ENCODE measurements around the gene KAZN.
"Not testable (repeated sequence)": the region's sequence is repeated elsewhere in the genome, so short reads cannot be mapped to it uniquely, and the experiment has no call there.

Gene KAZN

DNA sequence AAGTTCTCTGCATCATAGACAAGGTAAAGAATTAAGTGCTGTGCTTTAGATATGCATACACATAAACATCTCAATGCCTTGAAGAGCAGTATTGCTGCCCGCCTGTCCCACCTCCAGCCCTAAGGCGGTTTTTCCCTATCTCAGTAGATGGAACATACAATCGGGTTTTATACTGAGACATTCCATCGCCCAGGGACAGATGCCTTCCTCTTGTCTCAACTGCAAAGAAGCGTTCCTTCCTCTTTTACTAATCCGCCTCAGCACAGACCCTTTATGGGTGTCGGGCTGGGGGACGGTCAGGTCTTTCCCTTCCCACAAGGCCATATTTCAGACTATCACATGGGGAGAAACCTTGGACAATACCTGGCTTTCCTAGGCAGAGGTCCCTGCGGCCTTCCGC is 537.1 kb downstream of the KAZN start:
- not testable (repeated sequence) for H3K4me3 ChIP-seq (ENCODE audit: low read length in 2 of 2); H3K9ac ChIP-seq (ENCODE audit: low read depth in 1 of 2, low read length in 2 of 2); H3K27ac ChIP-seq (ENCODE audit: low read depth in 2 of 2, low read length in 2 of 2); H3K36me3 ChIP-seq (ENCODE audit: control insufficient read depth in 2 of 2, insufficient read depth in 2 of 2, low read length in 2 of 2); H3K4me1 ChIP-seq (ENCODE audit: control insufficient read depth in 2 of 2, insufficient read depth in 2 of 2, low read length in 2 of 2); H3K27me3 ChIP-seq (ENCODE audit: control insufficient read depth in 2 of 2, insufficient read depth in 2 of 2, low read length in 2 of 2); H3K9me3 ChIP-seq (ENCODE audit: control insufficient read depth in 2 of 2, low read length in 2 of 2)

DNA sequence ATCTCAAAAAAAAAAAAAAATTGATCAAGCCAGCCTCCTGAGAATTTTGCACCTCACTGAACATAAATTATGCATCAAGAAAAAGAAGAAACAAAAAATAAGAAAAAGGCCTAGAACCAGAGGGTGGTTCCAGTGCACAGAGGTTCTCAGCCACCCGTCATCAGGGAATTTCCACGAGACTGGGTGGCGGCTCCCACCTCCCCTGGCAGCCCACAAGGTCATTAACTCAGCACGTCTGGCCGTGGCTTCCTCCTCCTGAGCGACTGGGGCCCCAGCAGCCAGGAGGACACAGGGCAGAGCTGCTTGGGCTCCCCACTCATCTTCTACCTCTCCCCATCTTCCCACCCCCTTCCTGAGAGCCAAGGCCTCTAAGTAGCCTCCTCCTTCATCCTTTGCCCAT is 539.3 kb downstream of the KAZN start:
- Histone ChIP-seq H3K27me3 (ENCODE audit: control insufficient read depth in 2 of 2, insufficient read depth in 2 of 2, low read length in 2 of 2) (no peaks in the 10 kb centered on the region), H3K27ac (ENCODE audit: low read depth in 2 of 2, low read length in 2 of 2) (no peak overlapping the region)

DNA sequence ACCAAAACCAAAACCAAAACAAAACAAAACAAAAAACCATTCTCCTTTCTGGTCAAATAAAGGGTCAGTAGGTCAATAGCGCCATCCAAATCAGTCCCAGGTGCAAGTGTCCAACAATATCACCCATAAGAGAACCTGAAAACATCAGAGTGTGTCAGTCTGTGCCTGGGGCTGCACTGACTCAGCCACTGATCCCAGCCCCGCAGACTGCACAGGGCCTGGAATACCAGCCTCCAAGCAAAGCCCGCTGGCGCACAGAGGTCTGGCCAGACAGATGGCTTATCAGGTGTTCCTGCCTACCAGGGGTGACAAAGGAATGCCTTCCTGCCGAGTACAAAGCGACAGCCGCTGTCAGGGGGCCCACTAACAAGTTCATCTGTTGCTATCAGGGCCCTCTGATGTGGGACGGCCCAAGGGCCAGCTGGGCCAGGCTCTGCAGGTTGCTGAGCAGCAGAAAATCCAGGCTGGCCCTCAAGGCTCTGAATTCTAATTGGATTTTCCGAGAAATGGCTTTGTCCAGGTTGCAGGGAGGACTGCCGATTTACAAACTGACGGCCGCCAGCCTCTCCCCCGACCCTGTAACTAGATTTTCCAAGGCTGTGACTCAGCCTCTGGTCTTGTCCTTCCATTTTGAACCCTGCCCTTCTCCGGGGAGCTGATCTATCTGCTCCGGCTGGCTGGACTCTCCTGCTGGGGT is 541.3 kb downstream of the KAZN start:
- H3K4me1 ChIP-seq (ENCODE audit: control insufficient read depth in 2 of 2, insufficient read depth in 2 of 2, low read length in 2 of 2) = no peaks in the 10 kb centered on the region
- H3K27ac ChIP-seq (ENCODE audit: low read depth in 2 of 2, low read length in 2 of 2) = no peak overlapping the region
- no peak overlapping the region for H3K4me3 ChIP-seq (ENCODE audit: low read length in 2 of 2)

More for the DNA sequence above, 539.3 kb downstream of the KAZN start:
- no peaks in the 10 kb centered on the region for H3K36me3 ChIP-seq (ENCODE audit: control insufficient read depth in 2 of 2, insufficient read depth in 2 of 2, low read length in 2 of 2)
- no peaks in the 10 kb centered on the region for H3K9me3 ChIP-seq (ENCODE audit: control insufficient read depth in 2 of 2, low read length in 2 of 2)
- no peaks in the 10 kb centered on the region for H3K4me1 ChIP-seq (ENCODE audit: control insufficient read depth in 2 of 2, insufficient read depth in 2 of 2, low read length in 2 of 2)
- no peak overlapping the region for H3K9ac ChIP-seq (ENCODE audit: low read depth in 1 of 2, low read length in 2 of 2)
- no peak overlapping the region for H3K4me3 ChIP-seq (ENCODE audit: low read length in 2 of 2)

DNA sequence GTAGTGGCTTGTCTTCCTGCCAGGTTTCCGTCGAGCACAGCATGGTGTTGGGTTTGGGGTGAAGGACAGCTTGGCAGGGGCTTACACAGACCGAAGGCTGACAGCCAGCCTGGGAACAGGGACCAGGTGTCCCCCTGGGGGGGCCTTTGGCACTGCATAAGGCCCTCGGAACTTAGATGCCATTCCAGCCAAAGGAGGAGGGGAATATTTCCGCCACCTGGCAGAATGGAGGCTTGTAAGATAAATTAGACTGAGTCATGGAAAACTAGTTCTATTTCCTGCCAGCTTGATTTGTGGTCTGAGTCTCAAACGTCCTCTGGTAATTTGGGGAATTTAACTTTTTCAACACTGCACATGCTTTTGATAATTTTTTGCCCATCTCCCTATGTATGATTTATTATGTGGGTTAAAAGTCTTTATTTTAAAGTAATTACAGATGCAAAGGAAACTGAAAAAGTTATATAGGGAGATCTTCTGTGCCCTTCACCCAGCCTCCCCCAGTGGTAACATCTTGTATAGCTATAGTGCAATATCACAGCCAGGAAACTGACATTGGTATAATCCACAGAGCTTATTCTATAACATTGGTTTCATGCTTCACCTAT is 543.6 kb downstream of the KAZN start:
- Histone ChIP-seq H3K36me3 (ENCODE audit: control insufficient read depth in 2 of 2, insufficient read depth in 2 of 2, low read length in 2 of 2) (no peaks in the 10 kb centered on the region), H3K27ac (ENCODE audit: low read depth in 2 of 2, low read length in 2 of 2) (no peak overlapping the region), H3K27me3 (ENCODE audit: control insufficient read depth in 2 of 2, insufficient read depth in 2 of 2, low read length in 2 of 2) (no peaks in the 10 kb centered on the region), H3K4me1 (ENCODE audit: control insufficient read depth in 2 of 2, insufficient read depth in 2 of 2, low read length in 2 of 2) (no peaks in the 10 kb centered on the region), H3K4me3 (ENCODE audit: low read length in 2 of 2) (no peak overlapping the region), H3K9me3 (ENCODE audit: control insufficient read depth in 2 of 2, low read length in 2 of 2) (no peaks in the 10 kb centered on the region), H3K9ac (ENCODE audit: low read depth in 1 of 2, low read length in 2 of 2) (no peak overlapping the region)

More for the DNA sequence above, 541.3 kb downstream of the KAZN start:
- Histone ChIP-seq H3K27me3 (ENCODE audit: control insufficient read depth in 2 of 2, insufficient read depth in 2 of 2, low read length in 2 of 2) (no peaks in the 10 kb centered on the region), H3K9me3 (ENCODE audit: control insufficient read depth in 2 of 2, low read length in 2 of 2) (no peaks in the 10 kb centered on the region), H3K36me3 (ENCODE audit: control insufficient read depth in 2 of 2, insufficient read depth in 2 of 2, low read length in 2 of 2) (no peaks in the 10 kb centered on the region), H3K9ac (ENCODE audit: low read depth in 1 of 2, low read length in 2 of 2) (no peak overlapping the region)

DNA sequence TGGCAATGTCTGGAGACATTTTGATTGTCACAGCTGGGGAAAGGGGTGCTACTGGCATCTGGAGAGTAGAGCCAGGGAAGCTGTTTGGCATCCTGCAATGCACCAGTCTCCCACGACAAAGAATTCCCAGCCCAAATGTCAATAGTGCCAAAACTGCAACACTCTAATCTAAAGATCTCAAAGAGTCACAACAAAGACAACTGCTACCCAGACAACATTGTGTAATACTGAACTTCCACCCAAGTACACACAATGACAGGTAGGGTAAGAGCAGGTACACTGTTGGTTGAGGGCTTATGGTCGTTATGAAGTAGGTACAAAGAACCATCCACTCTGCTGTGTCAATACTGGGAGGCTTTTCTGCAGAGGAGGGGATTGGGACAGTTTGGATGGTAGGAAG is 546.8 kb downstream of the KAZN start:
- H3K4me3 ChIP-seq (ENCODE audit: low read length in 2 of 2) = no peak overlapping the region
- H3K9me3 ChIP-seq (ENCODE audit: control insufficient read depth in 2 of 2, low read length in 2 of 2) = no peaks in the 10 kb centered on the region
- H3K4me1 ChIP-seq (ENCODE audit: control insufficient read depth in 2 of 2, insufficient read depth in 2 of 2, low read length in 2 of 2) = no peaks in the 10 kb centered on the region
- H3K27ac ChIP-seq (ENCODE audit: low read depth in 2 of 2, low read length in 2 of 2) = no peak overlapping the region
- H3K9ac ChIP-seq (ENCODE audit: low read depth in 1 of 2, low read length in 2 of 2) = no peak overlapping the region
- H3K36me3 ChIP-seq (ENCODE audit: control insufficient read depth in 2 of 2, insufficient read depth in 2 of 2, low read length in 2 of 2) = no peaks in the 10 kb centered on the region
- no peaks in the 10 kb centered on the region for H3K27me3 ChIP-seq (ENCODE audit: control insufficient read depth in 2 of 2, insufficient read depth in 2 of 2, low read length in 2 of 2)

DNA sequence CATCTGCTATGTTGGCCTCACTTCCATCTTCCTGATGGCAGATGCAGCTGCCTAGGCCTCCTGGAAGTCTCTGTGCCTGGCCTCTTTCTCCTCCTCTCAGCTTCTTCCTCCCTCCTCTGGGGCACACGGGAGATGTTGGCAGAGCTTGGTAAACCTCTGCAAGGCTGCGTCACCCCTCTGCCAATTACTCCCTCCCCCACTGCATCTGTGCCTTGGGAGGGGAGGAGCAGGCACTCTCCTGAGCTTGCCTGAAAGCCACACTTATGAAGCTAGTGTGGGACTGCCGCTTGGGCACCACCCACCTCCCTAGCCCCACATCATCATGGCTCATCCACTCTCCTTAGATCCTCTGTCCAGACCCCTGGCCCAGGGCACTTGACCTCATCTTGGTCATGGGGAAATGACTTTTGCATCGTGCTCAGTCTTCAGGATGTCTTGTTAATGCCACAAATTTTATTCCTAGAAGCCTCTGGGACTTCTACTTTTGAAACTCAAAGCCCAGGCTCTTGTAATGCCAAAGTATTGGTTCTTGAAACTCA is 547.7 kb downstream of the KAZN start:
- Histone ChIP-seq H3K27ac (ENCODE audit: low read depth in 2 of 2, low read length in 2 of 2) (no peak overlapping the region), H3K36me3 (ENCODE audit: control insufficient read depth in 2 of 2, insufficient read depth in 2 of 2, low read length in 2 of 2) (no peaks in the 10 kb centered on the region), H3K9ac (ENCODE audit: low read depth in 1 of 2, low read length in 2 of 2) (no peak overlapping the region), H3K27me3 (ENCODE audit: control insufficient read depth in 2 of 2, insufficient read depth in 2 of 2, low read length in 2 of 2) (no peaks in the 10 kb centered on the region), H3K4me1 (ENCODE audit: control insufficient read depth in 2 of 2, insufficient read depth in 2 of 2, low read length in 2 of 2) (no peaks in the 10 kb centered on the region), H3K9me3 (ENCODE audit: control insufficient read depth in 2 of 2, low read length in 2 of 2) (no peaks in the 10 kb centered on the region), H3K4me3 (ENCODE audit: low read length in 2 of 2) (no peak overlapping the region)

DNA sequence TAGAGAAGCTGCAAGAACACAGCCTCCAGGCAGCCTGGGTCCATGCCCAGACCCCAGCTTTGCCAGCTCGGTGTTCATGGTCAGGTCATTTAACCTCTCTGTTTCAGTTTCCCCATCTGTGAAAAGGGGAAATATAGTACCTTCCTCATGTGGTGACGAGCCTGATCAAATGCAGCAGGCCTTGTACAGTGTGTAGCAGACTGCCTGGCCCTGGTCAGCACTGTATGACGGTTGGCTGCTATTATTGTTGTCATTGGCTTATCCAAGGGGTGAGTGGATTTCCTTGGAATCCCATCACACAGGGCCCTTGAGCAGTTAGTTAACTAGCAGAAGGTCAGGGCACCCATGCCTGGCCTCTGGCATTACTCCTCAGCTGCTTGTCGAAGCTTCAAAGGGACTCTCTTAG is 548.5 kb downstream of the KAZN start:
- Histone ChIP-seq H3K36me3 (ENCODE audit: control insufficient read depth in 2 of 2, insufficient read depth in 2 of 2, low read length in 2 of 2) (no peaks in the 10 kb centered on the region), H3K4me1 (ENCODE audit: control insufficient read depth in 2 of 2, insufficient read depth in 2 of 2, low read length in 2 of 2) (peaks cover 4% of the 10 kb centered on the region in 2 donors), H3K9me3 (ENCODE audit: control insufficient read depth in 2 of 2, low read length in 2 of 2) (no peaks in the 10 kb centered on the region), H3K27me3 (ENCODE audit: control insufficient read depth in 2 of 2, insufficient read depth in 2 of 2, low read length in 2 of 2) (no peaks in the 10 kb centered on the region), H3K4me3 (ENCODE audit: low read length in 2 of 2) (no peak overlapping the region), H3K27ac (ENCODE audit: low read depth in 2 of 2, low read length in 2 of 2) (no peak overlapping the region), H3K9ac (ENCODE audit: low read depth in 1 of 2, low read length in 2 of 2) (no peak overlapping the region)

DNA sequence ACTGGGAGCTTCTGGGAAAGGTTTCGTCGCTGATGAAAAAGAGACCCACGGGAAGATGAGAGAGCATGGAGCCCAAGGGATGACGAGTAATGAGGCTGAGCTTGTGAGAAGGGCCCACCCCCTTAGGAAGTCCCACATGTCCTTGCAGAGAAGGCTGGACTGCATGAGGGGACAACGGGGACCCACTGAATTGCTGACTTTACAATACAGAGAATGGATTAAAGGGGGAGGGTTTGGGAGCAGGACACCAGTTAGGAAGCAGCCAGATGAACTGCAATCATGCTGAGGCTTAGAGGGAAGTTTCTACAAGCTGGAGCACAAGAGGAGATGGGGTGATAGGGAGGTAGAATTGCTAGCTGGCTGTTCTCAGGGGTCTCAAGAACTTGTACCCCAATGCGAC is 549.5 kb downstream of the KAZN start:
- H3K4me3 ChIP-seq (ENCODE audit: low read length in 2 of 2) = no peak overlapping the region
- H3K27me3 ChIP-seq (ENCODE audit: control insufficient read depth in 2 of 2, insufficient read depth in 2 of 2, low read length in 2 of 2) = no peaks in the 10 kb centered on the region
- no peaks in the 10 kb centered on the region for H3K36me3 ChIP-seq (ENCODE audit: control insufficient read depth in 2 of 2, insufficient read depth in 2 of 2, low read length in 2 of 2)
- H3K4me1 ChIP-seq (ENCODE audit: control insufficient read depth in 2 of 2, insufficient read depth in 2 of 2, low read length in 2 of 2) = peaks cover 5 to 7% of the 10 kb centered on the region in 2 donors
- H3K9me3 ChIP-seq (ENCODE audit: control insufficient read depth in 2 of 2, low read length in 2 of 2) = no peaks in the 10 kb centered on the region
- H3K27ac ChIP-seq (ENCODE audit: low read depth in 2 of 2, low read length in 2 of 2) = no peak overlapping the region
- no peak overlapping the region for H3K9ac ChIP-seq (ENCODE audit: low read depth in 1 of 2, low read length in 2 of 2)

DNA sequence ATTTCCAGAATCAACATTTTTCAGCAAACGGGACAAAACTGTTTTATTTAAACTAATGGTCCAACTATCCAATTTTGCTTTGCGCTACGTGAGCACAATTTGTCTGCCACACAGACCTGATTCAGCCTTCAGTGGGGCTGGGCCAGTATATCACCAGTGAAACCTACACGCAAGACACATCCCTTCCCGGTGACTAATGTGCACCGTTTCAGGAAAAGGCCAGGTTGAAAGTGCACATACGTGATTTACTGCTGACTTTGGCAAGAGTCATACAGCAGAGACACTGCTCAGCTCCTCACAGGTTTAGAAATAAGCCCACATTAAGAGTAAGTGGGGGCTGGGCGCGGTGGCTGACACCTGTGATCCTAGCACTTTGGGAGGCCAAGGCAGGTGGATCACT is 550.0 kb downstream of the KAZN start:
- Histone ChIP-seq H3K27ac (ENCODE audit: low read depth in 2 of 2, low read length in 2 of 2) (no peak overlapping the region), H3K4me3 (ENCODE audit: low read length in 2 of 2) (no peak overlapping the region), H3K9me3 (ENCODE audit: control insufficient read depth in 2 of 2, low read length in 2 of 2) (no peaks in the 10 kb centered on the region), H3K27me3 (ENCODE audit: control insufficient read depth in 2 of 2, insufficient read depth in 2 of 2, low read length in 2 of 2) (no peaks in the 10 kb centered on the region), H3K4me1 (ENCODE audit: control insufficient read depth in 2 of 2, insufficient read depth in 2 of 2, low read length in 2 of 2) (peaks cover 7% of the 10 kb centered on the region in 2 donors), H3K36me3 (ENCODE audit: control insufficient read depth in 2 of 2, insufficient read depth in 2 of 2, low read length in 2 of 2) (no peaks in the 10 kb centered on the region), H3K9ac (ENCODE audit: low read depth in 1 of 2, low read length in 2 of 2) (no peak overlapping the region)

DNA sequence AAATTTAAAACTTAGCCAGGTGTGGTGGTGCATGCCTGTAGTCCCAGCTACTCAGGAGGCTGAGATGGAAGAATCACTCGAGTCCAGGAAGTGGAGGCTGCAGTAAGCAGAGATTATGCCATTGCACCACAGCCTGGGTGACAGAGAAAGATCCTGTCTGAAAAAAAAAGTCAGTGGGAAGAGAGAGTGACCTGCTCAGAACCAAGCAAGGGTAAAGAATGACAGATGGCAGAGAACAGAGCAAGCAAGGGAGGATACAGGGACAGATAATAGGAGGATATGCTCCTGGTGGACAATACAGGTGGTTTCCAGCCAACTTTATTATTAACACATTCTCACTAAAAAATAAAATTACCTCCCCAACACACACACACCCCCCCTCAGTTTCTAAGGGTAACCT is 550.5 kb downstream of the KAZN start:
- no peaks in the 10 kb centered on the region for H3K9me3 ChIP-seq (ENCODE audit: control insufficient read depth in 2 of 2, low read length in 2 of 2)
- no peak overlapping the region for H3K4me3 ChIP-seq (ENCODE audit: low read length in 2 of 2)
- no peaks in the 10 kb centered on the region for H3K27me3 ChIP-seq (ENCODE audit: control insufficient read depth in 2 of 2, insufficient read depth in 2 of 2, low read length in 2 of 2)
- peaks cover 7% of the 10 kb centered on the region in 2 donors for H3K4me1 ChIP-seq (ENCODE audit: control insufficient read depth in 2 of 2, insufficient read depth in 2 of 2, low read length in 2 of 2)
- H3K36me3 ChIP-seq (ENCODE audit: control insufficient read depth in 2 of 2, insufficient read depth in 2 of 2, low read length in 2 of 2) = no peaks in the 10 kb centered on the region
- no peak overlapping the region for H3K9ac ChIP-seq (ENCODE audit: low read depth in 1 of 2, low read length in 2 of 2)
- no peak overlapping the region for H3K27ac ChIP-seq (ENCODE audit: low read depth in 2 of 2, low read length in 2 of 2)
